ENCODE measurements around the gene CGAS. TPM values are rescaled to one million over a fixed set of nuclear protein-coding genes. Genes with fewer than 3 reads are reported as not detected.

The CGAS gene
- 7.2 and 9.2 TPM in 2 replicates for total RNA-seq

DNA sequence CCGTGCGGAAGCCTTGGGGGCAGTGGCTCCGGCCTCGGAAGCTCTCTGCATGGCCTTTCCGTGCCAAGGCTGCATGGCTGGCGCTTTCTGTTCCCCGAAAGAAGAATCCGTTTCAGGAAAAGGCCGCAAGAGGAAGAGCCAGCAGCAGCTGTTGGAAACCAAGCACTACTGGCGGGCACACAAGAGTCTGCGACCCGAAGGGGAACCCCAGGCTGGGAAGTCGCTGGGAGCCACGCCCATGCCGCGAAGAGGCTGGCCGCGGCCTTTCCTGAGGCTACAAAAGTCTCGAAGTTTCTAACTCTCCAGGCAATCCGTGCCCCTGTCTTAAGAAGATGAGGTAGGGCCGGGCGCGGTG is at the start of gene CGAS:
Gene CGAS (minus strand): TSS at position 191 of the 355 bp plus-strand sequence. CDS start 116 bp downstream, at position 75.

DNA sequence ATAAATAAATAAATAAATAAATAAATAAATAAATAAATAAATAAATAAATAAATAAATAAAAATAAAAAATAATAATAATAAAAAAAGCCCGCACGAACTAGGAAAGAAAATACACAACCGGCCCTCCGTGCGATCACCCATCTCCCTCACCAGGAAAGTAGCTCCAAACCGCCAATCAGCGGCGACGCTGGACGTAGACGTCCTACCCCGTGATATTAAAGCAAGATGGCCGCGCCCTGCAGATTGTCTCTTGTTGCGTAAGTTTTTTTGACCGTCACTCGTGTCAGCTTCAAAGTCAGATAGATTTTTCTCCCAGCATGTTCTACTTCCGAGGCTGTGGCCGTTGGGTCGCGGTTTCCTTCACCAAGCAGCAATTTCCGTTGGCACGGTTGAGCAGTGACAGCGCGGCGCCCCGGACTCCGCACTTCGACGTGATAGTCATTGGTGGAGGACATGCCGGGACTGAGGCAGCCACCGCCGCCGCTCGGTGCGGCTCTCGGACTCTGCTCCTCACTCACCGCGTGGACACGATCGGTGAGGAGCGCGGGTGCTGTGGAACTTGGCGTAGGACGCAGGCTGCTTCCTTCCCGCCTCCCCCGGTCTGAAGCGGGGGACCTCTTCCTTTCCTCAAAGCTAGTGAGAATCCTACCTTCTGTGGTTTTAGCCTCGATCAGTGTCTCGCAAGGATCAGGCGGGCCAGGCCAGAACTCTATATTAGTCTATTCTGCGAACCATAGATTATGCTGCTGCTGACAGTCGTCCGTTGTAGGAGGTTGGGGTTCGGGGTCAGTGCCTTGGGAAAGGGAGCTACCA is 9.6 kb upstream of the CGAS start, which contains the start of gene MTO1:
Gene MTO1 (plus strand): TSS at position 201 of the 814 bp plus-strand sequence. CDS start 118 bp downstream, at position 319.

DNA sequence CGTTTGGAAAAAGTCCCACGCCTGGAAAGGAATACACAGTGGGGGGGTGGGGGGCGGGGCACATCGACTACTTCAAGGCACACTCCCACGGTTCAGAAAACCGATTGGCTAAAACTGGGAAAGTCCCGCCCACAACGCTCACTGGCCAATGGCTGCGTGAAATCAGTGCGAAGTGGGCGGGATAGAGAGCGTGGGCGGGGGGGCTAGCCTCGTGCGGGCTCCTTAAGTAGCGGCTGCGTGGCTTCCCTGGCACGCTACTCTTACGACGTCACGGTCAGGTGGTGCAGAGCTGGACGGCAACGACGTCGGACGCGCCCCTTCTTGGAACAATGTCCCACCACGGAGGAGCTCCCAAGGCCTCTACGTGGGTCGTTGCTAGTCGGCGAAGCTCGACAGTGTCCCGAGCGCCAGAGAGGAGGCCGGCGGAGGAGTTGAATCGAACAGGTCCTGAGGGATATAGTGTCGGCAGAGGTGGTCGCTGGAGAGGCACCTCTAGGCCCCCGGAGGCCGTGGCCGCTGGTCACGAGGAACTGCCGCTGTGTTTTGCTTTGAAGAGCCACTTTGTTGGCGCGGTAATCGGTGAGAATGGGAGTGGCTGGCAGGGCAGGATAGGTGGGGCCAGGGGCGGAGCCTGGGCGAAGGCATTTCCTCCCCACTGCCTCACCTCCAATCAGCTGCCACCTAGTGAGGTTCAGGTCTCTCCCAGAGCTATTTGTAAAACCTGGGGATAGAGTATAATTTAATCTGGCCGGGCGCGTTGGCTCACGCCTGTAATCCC is 57.3 kb downstream of the CGAS start, which contains the start of gene DDX43:
Gene DDX43 (plus strand): TSS at position 252 of the 778 bp plus-strand sequence. CDS start 78 bp downstream, at position 330.

Other genes starting within 250 kb of the CGAS start
- gene KHDC1L, start 226.8 kb downstream of the CGAS start, total RNA-seq = not detected in 2 replicates
- gene KHDC1, start 189.1 kb downstream of the CGAS start, total RNA-seq = 0.24 and 1.5 TPM in 2 replicates
- not detected in 2 replicates for gene DPPA5, start 98.0 kb downstream of the CGAS start, total RNA-seq
- gene KHDC3L, start 89.6 kb downstream of the CGAS start, total RNA-seq = not detected in 2 replicates
- gene OOEP, start 82.4 kb downstream of the CGAS start, total RNA-seq = not detected in 2 replicates
- 0.43 and 0.48 TPM in 2 replicates for gene DDX43, start 57.5 kb downstream of the CGAS start, total RNA-seq
- 25.5 and 45.0 TPM in 2 replicates for gene MTO1, start 9.4 kb upstream of the CGAS start, total RNA-seq
- gene EEF1A1, start 68.7 kb upstream of the CGAS start, total RNA-seq = 36,570 and 47,739 TPM in 2 replicates
- 11.5 and 20.5 TPM in 2 replicates for gene SLC17A5, start 201.7 kb upstream of the CGAS start, total RNA-seq
- 48.9 and 95.9 TPM in 2 replicates for gene CD109, start 243.9 kb upstream of the CGAS start, total RNA-seq

Measured in tracheal epithelial cell (primary cell).